Endodermal cell (in vitro differentiated cells): ENCODE results near the gene DRD3. TPM values are rescaled to one million over a fixed set of nuclear protein-coding genes. Genes with fewer than 3 reads are reported as not detected.

Experiments used
- DNase-seq: peaks from one replicate; pipeline ENCODE4 v3.0.0-alpha.2; 2017
- H3K27ac ChIP-seq: 2 replicates; pipeline ENCODE4 v1.5.1; 2013; ENCODE audit warnings: mild to moderate bottlenecking, low read depth, low read length, moderate library complexity
- H3K27me3 ChIP-seq: 2 replicates; pipeline ENCODE4 v1.6.1; 2013; ENCODE audit warnings: mild to moderate bottlenecking, low read length, moderate library complexity; ENCODE audit not compliant: insufficient read depth, control insufficient read depth, poor library complexity, severe bottlenecking
- H3K36me3 ChIP-seq: 2 replicates; pipeline ENCODE4 v1.7.0; 2013; ENCODE audit warnings: mild to moderate bottlenecking, low read length, moderate library complexity; ENCODE audit not compliant: control insufficient read depth, insufficient read depth
- H3K4me1 ChIP-seq: one replicate; pipeline ENCODE4 v1.7.0; 2013; ENCODE audit warnings: low read length; ENCODE audit not compliant: control insufficient read depth, insufficient read depth
- H3K4me3 ChIP-seq: 2 replicates; pipeline ENCODE4 v1.5.1; 2013; ENCODE audit warnings: mild to moderate bottlenecking, low read length, moderate library complexity
- H3K9ac ChIP-seq: 2 replicates; pipeline ENCODE4 v1.6.1; 2013; ENCODE audit warnings: mild to moderate bottlenecking, low read length, moderate library complexity; ENCODE audit not compliant: poor library complexity, severe bottlenecking; ENCODE audit errors: extremely low read depth
- H3K9me3 ChIP-seq: 2 replicates; pipeline ENCODE4 v1.6.1; 2013; ENCODE audit warnings: mild to moderate bottlenecking, low read length, moderate library complexity; ENCODE audit not compliant: control insufficient read depth
- H3K27ac Mint-ChIP-seq: 2 replicates; pipeline ENCODE4 v1.8.0; 2020; ENCODE audit warnings: mixed read lengths
- H3K27me3 Mint-ChIP-seq: 2 replicates; pipeline ENCODE4 v1.8.0; 2021; ENCODE audit warnings: mild to moderate bottlenecking, mixed read lengths; ENCODE audit not compliant: insufficient read depth
- H3K36me3 Mint-ChIP-seq: 2 replicates; pipeline ENCODE4 v1.8.0; 2020; ENCODE audit warnings: low read depth, mixed read lengths
- H3K4me1 Mint-ChIP-seq: 2 replicates; pipeline ENCODE4 v1.8.0; 2020; ENCODE audit warnings: mixed read lengths
- H3K4me3 Mint-ChIP-seq: 2 replicates; pipeline ENCODE4 v1.8.0; 2020; ENCODE audit warnings: mild to moderate bottlenecking, moderate library complexity, mixed read lengths
- H3K9me3 Mint-ChIP-seq: 2 replicates; pipeline ENCODE4 v1.8.0; 2020; ENCODE audit warnings: mild to moderate bottlenecking, mixed read lengths
- WGBS, 2 experiments: methylation state at CpG; one replicate each; pipeline versions ENCODE4 v1.1.5 to v1.1.7; 2013; ENCODE audit warnings: missing lambda C conversion rate in 2 of 2, mixed read lengths in 1 of 2; ENCODE audit not compliant: insufficient coverage in 1 of 2, insufficient read length in 1 of 2; 5-methylcytosine and 5-hydroxymethylcytosine counted together
- long read RNA-seq, 4 experiments: library from polyadenylated mRNA in 2 of 4; library from RNA in 1 of 4; library from capped mRNA in 1 of 4; stranded (forward) in 3 of 4; unstranded in 1 of 4; transcript quantifications; one replicate each; pipeline ENCODE4 v2.0.0, GENCODE V29; 2020 to 2021; ENCODE audit warnings: inconsistent platforms in 1 of 4
- polyA plus RNA-seq, 2 experiments: library from polyadenylated mRNA; stranded (reverse); fragments of 50-300 nt; gene quantifications; one replicate each; pipeline ENCODE4 v1.2.3, GENCODE V29; 2013
- total RNA-seq, 2 donors: library from RNA; stranded (reverse); fragmentation: NEBNext Ultra II Directional in 1 of 2; extraction: Animal tissue kit (Norgen Biotek cat#: 25700) in 1 of 2; gene quantifications; 2 replicates in 1 of 2; 3 replicates in 1 of 2; pipeline ENCODE4 v1.2.1, GENCODE V29; 2021
- TF ChIP-seq, protein P1 (sequence below): fragments of 200-600 bp; sonication (generic); conservative IDR thresholded peaks from 2 replicates; pipeline ENCODE4 v1.5.0; 2021; ENCODE audit warnings: antibody characterized with exemption, mild to moderate bottlenecking

DRD3 gene
- not detected for total RNA-seq
- polyA plus RNA-seq (2013, experiment 1 of 2): not detected
- not detected for polyA plus RNA-seq (2013, experiment 2 of 2)
- long read RNA-seq, experiment 1: 0 reads
- long read RNA-seq, experiment 2: 0 reads
- long read RNA-seq, experiment 3: 0 reads
- long read RNA-seq, experiment 4: 0 reads

GRCh38 chr3:114178770-114179368 is at the start of gene DRD3:
DRD3 (minus strand) TSS chr3:114179052; CDS start chr3:114171992, 7,060 bp downstream.
- Mint-ChIP-seq H3K36me3 (no peaks in the 10 kb centered on the region), H3K27ac (no peak within 1 kb of the TSS), H3K9me3 (no peaks in the 10 kb centered on the region), H3K4me3 (no peak within 1 kb of the TSS), H3K4me1 (no peaks in the 10 kb centered on the region), H3K27me3 (no peaks in the 10 kb centered on the region)
- DNase-seq: peak; percentile 88
- Histone ChIP-seq H3K4me3 (no peak within 1 kb of the TSS), H3K9ac (no peak within 1 kb of the TSS), H3K27me3 (no peaks in the 10 kb centered on the region), H3K36me3 (no peaks in the 10 kb centered on the region), H3K9me3 (no peaks in the 10 kb centered on the region), H3K4me1 (no peaks in the 10 kb centered on the region), H3K27ac (no peak within 1 kb of the TSS)
- 10 to 21% methylated on average over 7 of the region's 7 CpGs for WGBS, 2 experiments
- TF ChIP-seq, protein P1, sequence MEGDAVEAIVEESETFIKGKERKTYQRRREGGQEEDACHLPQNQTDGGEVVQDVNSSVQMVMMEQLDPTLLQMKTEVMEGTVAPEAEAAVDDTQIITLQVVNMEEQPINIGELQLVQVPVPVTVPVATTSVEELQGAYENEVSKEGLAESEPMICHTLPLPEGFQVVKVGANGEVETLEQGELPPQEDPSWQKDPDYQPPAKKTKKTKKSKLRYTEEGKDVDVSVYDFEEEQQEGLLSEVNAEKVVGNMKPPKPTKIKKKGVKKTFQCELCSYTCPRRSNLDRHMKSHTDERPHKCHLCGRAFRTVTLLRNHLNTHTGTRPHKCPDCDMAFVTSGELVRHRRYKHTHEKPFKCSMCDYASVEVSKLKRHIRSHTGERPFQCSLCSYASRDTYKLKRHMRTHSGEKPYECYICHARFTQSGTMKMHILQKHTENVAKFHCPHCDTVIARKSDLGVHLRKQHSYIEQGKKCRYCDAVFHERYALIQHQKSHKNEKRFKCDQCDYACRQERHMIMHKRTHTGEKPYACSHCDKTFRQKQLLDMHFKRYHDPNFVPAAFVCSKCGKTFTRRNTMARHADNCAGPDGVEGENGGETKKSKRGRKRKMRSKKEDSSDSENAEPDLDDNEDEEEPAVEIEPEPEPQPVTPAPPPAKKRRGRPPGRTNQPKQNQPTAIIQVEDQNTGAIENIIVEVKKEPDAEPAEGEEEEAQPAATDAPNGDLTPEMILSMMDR: no peak

- no peaks in the 10 kb centered on the region for H3K36me3 ChIP-seq
- no peak overlapping the region for H3K4me3 ChIP-seq
- peaks cover 18% of the 10 kb centered on the region for H3K9me3 Mint-ChIP-seq
- no peak for DNase-seq
- no peaks in the 10 kb centered on the region for H3K27me3 Mint-ChIP-seq
- WGBS, 2 experiments: 92 to 100% methylated on average over 1 of the region's 1 CpG
- H3K4me1 Mint-ChIP-seq: no peaks in the 10 kb centered on the region
- peaks cover 10% of the 10 kb centered on the region for H3K9me3 ChIP-seq
- no peak overlapping the region for H3K9ac ChIP-seq
- no peak overlapping the region for H3K4me3 Mint-ChIP-seq
- TF ChIP-seq, protein P1: no peak
- no peak overlapping the region for H3K27ac Mint-ChIP-seq
- no peaks in the 10 kb centered on the region for H3K36me3 Mint-ChIP-seq
- no peak overlapping the region for H3K27ac ChIP-seq
- H3K4me1 ChIP-seq: no peaks in the 10 kb centered on the region
- no peaks in the 10 kb centered on the region for H3K27me3 ChIP-seq
These were observed 48.2 kb upstream of the DRD3 start for GRCh38 chr3:114227076-114227475.

- 94% methylated on average over 2 of the region's 2 CpGs for WGBS, 2 experiments
These were observed 47.5 kb upstream of the DRD3 start for GRCh38 chr3:114226313-114226712.

More at GRCh38 chr3:114226313-114226712, 47.5 kb upstream of the DRD3 start:
- Histone ChIP-seq H3K4me1 (no peaks in the 10 kb centered on the region), H3K4me3 (no peak overlapping the region), H3K9me3 (peaks cover 10% of the 10 kb centered on the region), H3K27ac (no peak overlapping the region), H3K9ac (no peak overlapping the region), H3K36me3 (no peaks in the 10 kb centered on the region), H3K27me3 (no peaks in the 10 kb centered on the region)
- Mint-ChIP-seq H3K36me3 (no peaks in the 10 kb centered on the region), H3K9me3 (peaks cover 18% of the 10 kb centered on the region), H3K4me3 (no peak overlapping the region), H3K27ac (no peak overlapping the region), H3K27me3 (no peaks in the 10 kb centered on the region), H3K4me1 (no peaks in the 10 kb centered on the region)
- TF ChIP-seq, protein P1: no peak
- no peak for DNase-seq
